GM10266 (cell line): ENCODE results near the gene KLHDC8B.

Experiments
- DNase-seq: peaks from one replicate; pipeline ENCODE4 v3.0.0; 2012; ENCODE audit errors: extremely low spot score
- CTCF ChIP-seq: IDR thresholded peaks from 2 replicates; pipeline ENCODE4 v1.5.1; 2012; ENCODE audit warnings: mild to moderate bottlenecking, low read depth; ENCODE audit not compliant: control insufficient read depth, insufficient read depth; ENCODE audit errors: missing control alignments

Gene KLHDC8B

GRCh38 chr3:49173792-49174170, 2.4 kb downstream of the KLHDC8B start:
- no peak for DNase-seq
- TF ChIP-seq CTCF = no peak

- TF ChIP-seq CTCF = no peak
- no peak for DNase-seq
Observed at GRCh38 chr3:49174397-49174985, 3.1 kb downstream of the KLHDC8B start.

GRCh38 chr3:49175530-49175929, 4.1 kb downstream of the KLHDC8B start:
- no peak for TF ChIP-seq CTCF
- no peak for DNase-seq

- TF ChIP-seq CTCF = no peak
- no peak for DNase-seq
Observed at GRCh38 chr3:49177073-49177472, 5.7 kb downstream of the KLHDC8B start.

- TF ChIP-seq CTCF = no peak
- DNase-seq = no peak
Observed at GRCh38 chr3:49180116-49180515, 8.7 kb downstream of the KLHDC8B start.

- TF ChIP-seq CTCF = no peak
- no peak for DNase-seq
Observed at GRCh38 chr3:49181351-49181750, 10.0 kb downstream of the KLHDC8B start.

- no peak for TF ChIP-seq CTCF
Observed at GRCh38 chr3:49182682-49183081, 11.3 kb downstream of the KLHDC8B start.

More at GRCh38 chr3:49182682-49183081, 11.3 kb downstream of the KLHDC8B start:
- no peak for DNase-seq
